Naive thymus-derived CD8-positive, alpha-beta T cell (primary cell): ENCODE data around the gene ZNF276. TPM values are rescaled to one million over a fixed set of nuclear protein-coding genes. Genes with fewer than 3 reads are reported as not detected.
A peak's percentile ranks its signal among the peaks of the same experiment; 100 is the strongest.

Source experiments
- ATAC-seq, 2 donors: fragments of 150-1000 bp; cut with Tn5 transposase in 1 of 2; sonication (Bioruptor Pico), chemical (Tn5 transposase) in 1 of 2; 1 replicate in 1 of 2; 2 replicates in 1 of 2; pipeline ENCODE4 v1.10.0; 2021; ENCODE audit warnings: mild to moderate bottlenecking in 2 of 2, moderate library complexity in 2 of 2
- POLR2A ChIA-PET: fragments of 350-600 bp; sonication (Branson Sonifier 250); formaldehyde crosslinking; loops from one replicate; lab custom pipeline; 2021; ENCODE audit warnings: antibody characterized with exemption; lab: Charles Lee
- DNase-seq, 10 donors: peaks; one replicate each; pipeline versions ENCODE4 v3.0.0 to v3.0.0-alpha.2; 2020 to 2022
- H3K27ac Mint-ChIP-seq, 10 donors: one replicate each; pipeline ENCODE4 v1.8.0; 2020 to 2022; ENCODE audit warnings: mild to moderate bottlenecking in 10 of 10, mixed read lengths in 10 of 10, moderate library complexity in 4 of 10, inconsistent platforms in 1 of 10
- H3K27me3 Mint-ChIP-seq, 5 donors: one replicate each; pipeline ENCODE4 v1.8.0; 2021 to 2022; ENCODE audit warnings: mixed read lengths in 5 of 5
- H3K36me3 Mint-ChIP-seq, 3 donors: one replicate each; pipeline ENCODE4 v1.8.0; 2020 to 2022; ENCODE audit warnings: mixed read lengths in 3 of 3, mild to moderate bottlenecking in 2 of 3, inconsistent platforms in 1 of 3
- H3K4me1 Mint-ChIP-seq, 4 donors: one replicate each; pipeline ENCODE4 v1.8.0; 2021 to 2022; ENCODE audit warnings: mixed read lengths in 4 of 4
- H3K4me3 Mint-ChIP-seq, 10 donors: one replicate each; pipeline ENCODE4 v1.8.0; 2020 to 2022; ENCODE audit warnings: mild to moderate bottlenecking in 10 of 10, mixed read lengths in 10 of 10, moderate library complexity in 6 of 10, inconsistent platforms in 1 of 10
- H3K9me3 Mint-ChIP-seq, 9 donors: one replicate each; pipeline ENCODE4 v1.8.0; 2020 to 2022; ENCODE audit warnings: mixed read lengths in 9 of 9, mild to moderate bottlenecking in 3 of 9, inconsistent platforms in 1 of 9, moderate library complexity in 1 of 9
- polyA plus RNA-seq, 3 donors: library from polyadenylated mRNA; unstranded; fragments of 300-500 nt; fragmentation: Illumina TruSeq; gene quantifications; one replicate each; pipeline ENCODE4 v1.2.3, GENCODE V29; 2021
- total RNA-seq, 8 experiments: library from RNA in 2 of 8; stranded (reverse) in 2 of 8; gene quantifications; one replicate each; pipeline ENCODE4 v1.2.3 and lab custom pipeline; 2021 to 2026

Gene ZNF276
- total and polyA plus RNA-seq, 5 experiments from 2014 or later: 15.0 to 171 (median 56.0) TPM

- Mint-ChIP-seq H3K4me1 (peaks cover 4 to 11% (median 8%) of the 10 kb centered on the region in 4 donors), H3K27ac (no peak overlapping the region), H3K4me3 (no peak overlapping the region), H3K9me3 (no peaks in the 10 kb centered on the region), H3K27me3 (no peaks in the 10 kb centered on the region), H3K36me3 (no peaks in the 10 kb centered on the region)
- POLR2A ChIA-PET: interaction anchor here (0.6 to 17.7 kb wide), 3 partner anchors 13 to 109 kb away, joined by 3 to 262 read pairs (median 3); partner anchors contain the start of genes VPS9D1 and ZNF276
- no peak for DNase-seq
- no peak for ATAC-seq
These were observed 12.8 kb upstream of the ZNF276 start for GRCh38 chr16:89708481-89708931.

GRCh38 chr16:89709166-89709565 is 12.2 kb upstream of the ZNF276 start:
- POLR2A ChIA-PET: interaction anchor here (0.6 to 17.7 kb wide), 5 partner anchors 8 to 108 kb away, joined by 3 to 262 read pairs (median 3); partner anchors contain the start of genes SPATA2L, VPS9D1 and ZNF276
- peak overlapping the region in 1 of 10 donors; percentile 14 for H3K4me3 Mint-ChIP-seq
- H3K4me1 Mint-ChIP-seq: peaks cover 4 to 14% (median 8%) of the 10 kb centered on the region in 4 donors
- H3K36me3 Mint-ChIP-seq: peaks cover 0 to 4% (median 0%) of the 10 kb centered on the region in 3 donors
- H3K9me3 Mint-ChIP-seq: no peaks in the 10 kb centered on the region
- DNase-seq (no peak), ATAC-seq (no peak)
- no peaks in the 10 kb centered on the region for H3K27me3 Mint-ChIP-seq
- no peak overlapping the region for H3K27ac Mint-ChIP-seq

DNA sequence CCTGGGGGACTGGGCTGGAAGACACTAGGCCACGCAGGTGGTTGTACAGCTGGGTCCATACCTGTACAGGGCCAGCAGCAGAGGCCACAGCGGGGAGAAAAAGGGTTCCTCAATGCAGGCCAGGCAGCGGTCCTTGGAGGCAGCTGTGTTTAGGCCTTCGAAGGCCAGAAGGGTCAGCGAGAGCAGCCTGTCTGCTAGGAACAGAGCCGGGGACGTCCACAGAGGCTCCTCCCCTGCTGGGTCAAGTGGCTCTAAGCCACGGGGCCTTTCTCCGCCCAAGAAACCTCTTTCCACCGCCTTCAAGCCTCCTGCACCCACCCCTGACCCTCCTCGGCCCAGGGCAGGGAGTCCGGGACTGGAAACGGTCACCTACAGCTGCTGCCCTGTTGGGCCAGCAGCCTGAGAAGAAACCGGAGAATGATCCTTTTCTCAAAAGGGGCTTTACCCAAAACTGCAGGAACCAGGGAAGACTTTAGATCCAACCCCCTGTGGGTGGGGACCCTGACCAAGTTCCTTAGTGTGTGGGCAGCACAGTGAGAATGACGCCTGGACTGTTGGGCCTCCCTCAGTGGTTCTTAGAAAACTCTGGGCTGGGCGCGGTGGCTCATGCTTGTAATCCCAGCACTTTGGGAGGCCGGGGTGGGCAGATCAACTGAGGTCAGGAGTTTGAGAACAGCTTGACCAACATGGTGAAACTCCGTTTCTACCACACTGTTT is 11.5 kb upstream of the ZNF276 start:
- Mint-ChIP-seq H3K27me3 (no peaks in the 10 kb centered on the region), H3K4me1 (peaks cover 4 to 17% (median 8%) of the 10 kb centered on the region in 4 donors), H3K27ac (peak overlapping the region in 2 of 10 donors; percentile 54 to 59), H3K36me3 (peaks cover 0 to 7% (median 0%) of the 10 kb centered on the region in 3 donors), H3K9me3 (no peaks in the 10 kb centered on the region), H3K4me3 (peak overlapping the region in 7 of 10 donors; percentile 14 to 49 (median 33))
- ATAC-seq (no peak), DNase-seq (no peak)
- POLR2A ChIA-PET: interaction anchor here (0.6 to 17.7 kb wide), 6 partner anchors 8 to 154 kb away, joined by 3 to 262 read pairs (median 4); partner anchors contain the start of genes SPATA2L, VPS9D1 and ZNF276

- POLR2A ChIA-PET: interaction anchor here (0.8 to 17.7 kb wide), 6 partner anchors 10 to 153 kb away, joined by 3 to 262 read pairs (median 5); partner anchors contain the start of genes SPATA2L, VPS9D1 and ZNF276
- DNase-seq: peak in 1 of 10 donors; percentile 27
These were observed 10.4 kb upstream of the ZNF276 start for GRCh38 chr16:89710709-89711564.

GRCh38 chr16:89711601-89712273 is 9.6 kb upstream of the ZNF276 start:
- Mint-ChIP-seq H3K36me3 (peaks cover 0 to 9% (median 0%) of the 10 kb centered on the region in 3 donors), H3K27me3 (no peaks in the 10 kb centered on the region), H3K4me3 (peak overlapping the region; percentile 46 to 83 (median 69)), H3K27ac (no peak overlapping the region), H3K9me3 (no peaks in the 10 kb centered on the region), H3K4me1 (peaks cover 0 to 10% (median 2%) of the 10 kb centered on the region in 4 donors)
- peak; percentile 74 to 89 (median 85) for DNase-seq
- POLR2A ChIA-PET: interaction anchor here (0.8 to 17.7 kb wide), 5 partner anchors 10 to 50 kb away, joined by 3 to 262 read pairs (median 5); partner anchors contain the start of genes SPATA2L, VPS9D1 and ZNF276
- ATAC-seq: peak; percentile 89 to 91

More at GRCh38 chr16:89710709-89711564, 10.4 kb upstream of the ZNF276 start:
- Mint-ChIP-seq H3K9me3 (no peaks in the 10 kb centered on the region), H3K27ac (no peak overlapping the region), H3K4me1 (peaks cover 5 to 14% (median 6%) of the 10 kb centered on the region in 4 donors), H3K4me3 (no peak overlapping the region), H3K36me3 (peaks cover 0 to 9% (median 0%) of the 10 kb centered on the region in 3 donors), H3K27me3 (no peaks in the 10 kb centered on the region)
- peak; percentile 2 to 11 for ATAC-seq

DNA sequence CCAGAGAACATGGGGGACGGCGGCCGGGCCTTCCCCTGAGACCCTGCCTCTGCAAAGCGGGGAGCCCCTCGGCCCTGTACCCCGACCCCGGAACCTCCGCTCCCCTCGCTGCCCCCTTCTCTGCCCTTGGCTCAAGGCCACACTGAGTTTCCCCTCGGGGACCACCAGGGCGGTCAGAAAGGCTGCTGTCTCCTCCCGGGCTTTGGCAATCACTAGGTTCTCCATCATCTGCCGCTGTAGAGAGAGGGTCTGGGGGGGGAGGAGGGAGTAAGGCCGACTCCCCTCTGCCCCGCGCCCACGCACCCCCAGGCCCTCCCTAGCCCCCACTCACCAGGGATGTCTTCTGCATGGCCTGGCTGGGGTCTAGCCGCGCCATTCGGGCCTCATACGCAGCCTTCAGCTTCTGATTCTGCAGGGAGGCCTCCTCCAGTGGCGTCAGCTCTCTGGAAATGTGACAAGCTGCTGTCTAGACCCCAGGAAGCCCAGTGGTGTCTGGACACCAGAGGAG is 9.0 kb upstream of the ZNF276 start:
- H3K9me3 Mint-ChIP-seq: no peaks in the 10 kb centered on the region
- peaks cover 0 to 11% (median 2%) of the 10 kb centered on the region in 4 donors for H3K4me1 Mint-ChIP-seq
- H3K27me3 Mint-ChIP-seq: no peaks in the 10 kb centered on the region
- POLR2A ChIA-PET: interaction anchor here (0.8 to 17.7 kb wide), 5 partner anchors 10 to 49 kb away, joined by 3 to 262 read pairs (median 5); partner anchors contain the start of genes SPATA2L, VPS9D1 and ZNF276
- H3K36me3 Mint-ChIP-seq: peaks cover 0 to 9% (median 0%) of the 10 kb centered on the region in 3 donors
- ATAC-seq: peak in 1 of 2 donors; percentile 1
- H3K27ac Mint-ChIP-seq: peak overlapping the region in 1 of 10 donors; percentile 65
- no peak for DNase-seq
- peak overlapping the region; percentile 42 to 83 (median 69) for H3K4me3 Mint-ChIP-seq

DNA sequence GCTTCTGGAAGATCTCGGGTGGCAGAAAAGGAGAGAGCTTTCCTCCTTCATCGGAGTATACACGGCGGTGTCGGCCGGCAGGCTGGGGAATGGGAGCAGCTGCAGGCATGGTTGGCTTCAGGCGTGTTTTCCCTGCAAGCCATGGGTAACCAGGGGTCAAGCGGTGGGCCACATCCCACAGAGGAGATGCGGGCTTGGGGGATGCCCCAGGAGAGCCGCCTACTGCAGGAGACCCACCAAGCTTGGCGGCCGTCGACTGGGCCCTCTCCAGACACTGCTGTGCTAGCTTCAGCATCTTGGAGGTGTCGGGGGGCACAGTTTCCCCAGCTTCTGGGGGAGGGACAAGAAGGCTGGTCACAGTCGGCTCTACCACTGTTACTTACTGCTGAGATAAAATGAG is 4.8 kb upstream of the ZNF276 start:
- Mint-ChIP-seq H3K4me3 (no peak overlapping the region), H3K4me1 (peaks cover 0 to 29% (median 11%) of the 10 kb centered on the region in 4 donors), H3K36me3 (peaks cover 0 to 9% (median 0%) of the 10 kb centered on the region in 3 donors), H3K27me3 (no peaks in the 10 kb centered on the region), H3K27ac (peak overlapping the region in 1 of 10 donors; percentile 69), H3K9me3 (no peaks in the 10 kb centered on the region)
- POLR2A ChIA-PET: interaction anchor here (0.6 to 17.7 kb wide), 4 partner anchors 5 to 101 kb away, joined by 3 to 262 read pairs (median 133); partner anchors contain the start of genes SPATA2L, VPS9D1 and ZNF276
- ATAC-seq (no peak), DNase-seq (no peak)

DNA sequence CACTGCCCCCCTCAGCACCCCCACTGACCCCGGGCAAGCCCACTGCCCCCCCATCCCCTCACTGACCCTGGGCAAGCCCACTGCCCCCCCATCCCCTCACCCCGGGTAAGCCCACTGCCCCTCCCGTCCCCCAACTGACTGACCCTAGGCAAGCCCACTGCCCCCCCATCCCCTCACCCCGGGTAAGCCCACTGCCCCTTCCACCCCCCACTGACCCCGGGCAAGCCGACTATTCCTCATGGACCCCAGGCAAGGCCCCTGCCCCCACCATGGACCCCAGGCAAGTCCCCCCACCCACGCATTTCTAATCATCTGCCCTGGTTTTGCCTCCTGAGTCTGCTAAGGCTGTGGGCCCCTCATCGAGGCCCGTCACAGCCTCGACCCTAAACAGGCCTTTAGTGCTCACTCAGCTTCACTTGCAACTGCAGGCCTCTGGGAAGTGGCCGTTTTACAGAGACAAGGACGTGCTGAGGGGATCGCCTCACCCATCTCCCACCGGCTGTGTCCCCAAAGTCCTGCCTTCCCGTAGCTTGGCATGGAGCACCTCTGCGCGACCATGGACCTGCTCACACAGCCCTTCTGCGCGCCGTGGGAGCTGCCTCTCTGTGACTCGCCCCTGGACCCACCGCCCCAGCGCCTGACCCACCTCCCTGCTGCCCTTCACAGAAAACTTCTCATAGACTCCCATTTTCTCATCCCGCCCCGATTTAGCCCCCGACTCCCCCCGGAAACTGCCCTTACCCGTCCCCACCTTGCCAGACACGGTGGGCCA is 4.2 kb upstream of the ZNF276 start:
- no peaks in the 10 kb centered on the region for H3K9me3 Mint-ChIP-seq
- POLR2A ChIA-PET: interaction anchor here (0.8 to 13.7 kb wide), 2 partner anchors 10 to 22 kb away, joined by 3 to 262 read pairs; partner anchors contain the start of gene SPATA2L
- peaks cover 0 to 29% (median 11%) of the 10 kb centered on the region in 4 donors for H3K4me1 Mint-ChIP-seq
- peak overlapping the region in 1 of 10 donors; percentile 37 for H3K4me3 Mint-ChIP-seq
- ATAC-seq: no peak
- no peaks in the 10 kb centered on the region for H3K27me3 Mint-ChIP-seq
- DNase-seq: no peak
- peaks cover 0 to 9% (median 0%) of the 10 kb centered on the region in 3 donors for H3K36me3 Mint-ChIP-seq
- H3K27ac Mint-ChIP-seq: peak overlapping the region in 1 of 10 donors; percentile 77

DNA sequence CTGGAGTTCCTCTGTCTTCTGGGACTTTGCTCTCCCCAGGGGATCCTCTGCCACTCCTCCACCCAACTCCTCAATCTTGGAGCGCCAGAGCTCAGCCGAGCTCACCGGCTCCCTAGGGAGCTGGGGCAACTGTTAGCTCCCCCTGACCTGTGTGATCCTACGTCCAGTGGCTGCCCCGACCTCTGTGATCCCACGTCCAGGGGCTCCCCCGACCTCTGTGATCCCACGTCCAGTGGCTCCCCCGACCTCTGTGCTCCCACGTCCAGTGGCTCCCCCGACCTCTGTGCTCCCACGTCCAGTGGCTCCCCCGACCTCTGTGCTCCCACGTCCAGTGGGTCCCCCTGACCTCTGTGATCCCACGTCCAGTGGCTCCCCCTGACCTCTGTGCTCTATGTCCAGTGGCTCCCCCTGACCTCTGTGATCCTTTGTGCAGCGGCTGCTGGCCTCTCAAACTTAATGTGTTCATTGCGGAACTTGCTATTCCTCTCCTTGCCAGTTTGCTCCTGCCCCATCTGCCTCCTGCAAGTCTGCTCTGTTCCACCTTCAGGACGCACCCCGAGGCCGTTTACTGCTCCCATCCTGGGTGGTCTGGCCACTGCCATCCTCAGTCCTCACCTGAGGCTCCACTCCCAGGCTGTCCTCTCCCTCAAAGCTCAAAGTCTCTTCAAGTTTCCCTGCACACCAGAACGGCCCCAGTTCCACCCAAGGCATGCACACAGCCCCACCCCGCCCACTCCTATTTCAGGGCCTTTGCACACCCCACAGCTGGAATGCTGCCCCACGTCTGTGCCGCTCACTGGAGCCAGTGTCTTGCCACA is 3.4 kb upstream of the ZNF276 start:
- peaks cover 3 to 14% (median 4%) of the 10 kb centered on the region in 3 donors for H3K36me3 Mint-ChIP-seq
- no peaks in the 10 kb centered on the region for H3K9me3 Mint-ChIP-seq
- POLR2A ChIA-PET: interaction anchor here (0.6 to 13.7 kb wide), 5 partner anchors 10 to 120 kb away, joined by 3 to 262 read pairs (median 3); partner anchors contain the start of gene SPATA2L
- no peak for ATAC-seq
- peak overlapping the region in 3 of 10 donors; percentile 10 to 34 (median 15) for H3K4me3 Mint-ChIP-seq
- peaks cover 5 to 29% (median 15%) of the 10 kb centered on the region in 4 donors for H3K4me1 Mint-ChIP-seq
- DNase-seq: no peak
- peak overlapping the region in 4 of 10 donors; percentile 11 to 84 (median 70) for H3K27ac Mint-ChIP-seq
- no peaks in the 10 kb centered on the region for H3K27me3 Mint-ChIP-seq

- POLR2A ChIA-PET: interaction anchor here (0.8 to 13.7 kb wide), 6 partner anchors 13 to 65 kb away, joined by 3 to 262 read pairs (median 8); partner anchors contain the start of genes CDK10 and SPATA2L
- Mint-ChIP-seq H3K27ac (peak overlapping the region in 6 of 10 donors; percentile 62 to 93 (median 83)), H3K4me3 (peak overlapping the region; percentile 55 to 95 (median 74)), H3K4me1 (peaks cover 11 to 40% (median 30%) of the 10 kb centered on the region in 4 donors), H3K9me3 (no peaks in the 10 kb centered on the region), H3K27me3 (no peaks in the 10 kb centered on the region), H3K36me3 (peaks cover 5 to 27% (median 10%) of the 10 kb centered on the region in 3 donors)
- DNase-seq: peak in 2 of 10 donors; percentile 20 to 36
- no peak for ATAC-seq
These were observed 855 bp upstream of the ZNF276 start for GRCh38 chr16:89720551-89720812.
